ENCODE measurements around the gene USP4. TPM values are rescaled to one million over a fixed set of nuclear protein-coding genes. Genes with fewer than 3 reads are reported as not detected.
A peak's percentile ranks its signal among the peaks of the same experiment; 100 is the strongest.
"Not testable (repeated sequence)": the region's sequence is repeated elsewhere in the genome, so short reads cannot be mapped to it uniquely, and the experiment has no call there.

Gene USP4
- polyA plus RNA-seq, 3 donors = 68.6 to 125 (median 78.9) TPM

DNA sequence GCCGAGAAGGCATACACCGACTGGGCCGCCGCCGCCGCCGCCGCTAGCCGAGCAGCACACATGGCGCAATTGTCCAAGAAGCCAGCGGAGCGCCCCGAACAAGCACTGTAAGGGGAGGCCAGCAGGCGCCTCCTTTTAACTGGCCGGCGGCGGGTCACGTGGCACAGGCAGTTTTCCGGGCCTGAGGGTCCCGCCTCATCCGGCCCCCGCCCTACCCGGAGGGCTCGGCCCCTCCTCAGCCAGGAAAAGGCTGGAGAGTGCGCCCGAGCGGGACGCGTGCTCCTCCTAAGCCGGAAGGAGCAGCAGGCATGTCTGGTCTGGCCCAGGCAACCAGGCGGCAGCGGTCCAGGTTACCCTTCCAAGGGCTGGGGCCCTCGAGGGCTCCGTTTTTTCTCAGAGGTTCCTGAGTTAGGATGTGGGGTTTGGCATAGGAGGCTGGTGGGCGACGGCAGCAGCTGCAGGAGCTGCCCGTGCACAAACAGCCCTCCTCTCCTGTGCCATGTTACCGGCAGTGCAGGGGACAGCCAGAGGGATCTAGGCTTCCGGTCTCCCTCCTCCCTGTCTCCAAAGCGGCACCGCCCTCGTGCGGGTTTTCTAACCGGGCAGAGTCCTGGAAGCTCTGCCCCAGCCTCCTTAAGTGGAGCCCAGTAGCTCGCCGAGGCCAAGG is 18.5 kb upstream of the USP4 start, which contains the start of gene GPX1:
Gene GPX1 (minus strand): TSS at position 137 of the 667 bp plus-strand sequence. CDS start 75 bp downstream, at position 62.
- peak within 1 kb of the TSS; percentile 86 to 94 for H3K27ac ChIP-seq (ENCODE audit: low read depth in 1 of 2, low read length in 2 of 2)
- H3K27me3 ChIP-seq (ENCODE audit: control insufficient read depth in 2 of 2, insufficient read depth in 2 of 2, low read length in 2 of 2) = no peaks in the 10 kb centered on the region
- no peak within 1 kb of the TSS for H2AFZ ChIP-seq (ENCODE audit: insufficient read depth, low read depth, low read length, poor library complexity, severe bottlenecking)
- WGBS (ENCODE audit: insufficient coverage) = under 1% methylated on average over 33 of the region's 46 CpGs
- Mint-ChIP-seq H3K9me3 (peaks cover 0 to 5% (median 0%) of the 10 kb centered on the region in 7 donors), H3K36me3 (peaks cover 61 to 79% of the 10 kb centered on the region in 2 donors), H3K4me1 (peaks cover 45% of the 10 kb centered on the region), H3K27me3 (ENCODE audit: low read depth in 3 of 3) (peaks cover 2% of the 10 kb centered on the region in 3 donors), H3K4me3 (peak within 1 kb of the TSS; percentile 98 to 99), H3K27ac (peak within 1 kb of the TSS; percentile 97 to 99 (median 98))
- intact Hi-C loops (cut with micrococcal nuclease) = loop anchor here in 1 of 2 donors (2.0 to 5.0 kb wide), 2 partner anchors 18 to 54 kb away; partner anchors contain the start of genes RHOA, TCTA and USP4
- peak within 1 kb of the TSS; percentile 87 to 95 (median 93) for H3K4me3 ChIP-seq (replicated peaks in 1 of 3; ENCODE audit: low read depth in 2 of 3, low read length in 3 of 3)
- H3K4me1 ChIP-seq (ENCODE audit: control insufficient read depth in 1 of 2, insufficient read depth in 2 of 2, low read length in 2 of 2) = peaks cover 42 to 58% of the 10 kb centered on the region in 2 donors
- H3K79me2 ChIP-seq (ENCODE audit: insufficient read depth, low read length) = peaks cover 83% of the 10 kb centered on the region
- peak within 1 kb of the TSS; percentile 93 for H3K9ac ChIP-seq (ENCODE audit: insufficient read depth, low read length, poor library complexity, severe bottlenecking)
- H3K4me2 ChIP-seq (replicated peaks; ENCODE audit: extremely low read depth, low read length, poor library complexity, severe bottlenecking) = peak within 1 kb of the TSS; percentile 95
- H4K20me1 ChIP-seq (ENCODE audit: insufficient read depth, low read length) = peaks cover 72% of the 10 kb centered on the region
- peak; percentile 87 to 89 (median 88) for DNase-seq
- H3K9me3 ChIP-seq (replicated peaks in 1 of 2; ENCODE audit: control insufficient read depth in 1 of 2, insufficient read depth in 1 of 2, low read length in 2 of 2) = no peaks in the 10 kb centered on the region
- H3K36me3 ChIP-seq (replicated peaks in 1 of 2; ENCODE audit: control insufficient read depth in 1 of 2, insufficient read depth in 2 of 2, low read length in 2 of 2) = peaks cover 47 to 65% of the 10 kb centered on the region in 2 donors
- TF ChIP-seq, protein P1, sequence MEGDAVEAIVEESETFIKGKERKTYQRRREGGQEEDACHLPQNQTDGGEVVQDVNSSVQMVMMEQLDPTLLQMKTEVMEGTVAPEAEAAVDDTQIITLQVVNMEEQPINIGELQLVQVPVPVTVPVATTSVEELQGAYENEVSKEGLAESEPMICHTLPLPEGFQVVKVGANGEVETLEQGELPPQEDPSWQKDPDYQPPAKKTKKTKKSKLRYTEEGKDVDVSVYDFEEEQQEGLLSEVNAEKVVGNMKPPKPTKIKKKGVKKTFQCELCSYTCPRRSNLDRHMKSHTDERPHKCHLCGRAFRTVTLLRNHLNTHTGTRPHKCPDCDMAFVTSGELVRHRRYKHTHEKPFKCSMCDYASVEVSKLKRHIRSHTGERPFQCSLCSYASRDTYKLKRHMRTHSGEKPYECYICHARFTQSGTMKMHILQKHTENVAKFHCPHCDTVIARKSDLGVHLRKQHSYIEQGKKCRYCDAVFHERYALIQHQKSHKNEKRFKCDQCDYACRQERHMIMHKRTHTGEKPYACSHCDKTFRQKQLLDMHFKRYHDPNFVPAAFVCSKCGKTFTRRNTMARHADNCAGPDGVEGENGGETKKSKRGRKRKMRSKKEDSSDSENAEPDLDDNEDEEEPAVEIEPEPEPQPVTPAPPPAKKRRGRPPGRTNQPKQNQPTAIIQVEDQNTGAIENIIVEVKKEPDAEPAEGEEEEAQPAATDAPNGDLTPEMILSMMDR (IDR thresholded peaks at IDR 0.05) = no peak

DNA sequence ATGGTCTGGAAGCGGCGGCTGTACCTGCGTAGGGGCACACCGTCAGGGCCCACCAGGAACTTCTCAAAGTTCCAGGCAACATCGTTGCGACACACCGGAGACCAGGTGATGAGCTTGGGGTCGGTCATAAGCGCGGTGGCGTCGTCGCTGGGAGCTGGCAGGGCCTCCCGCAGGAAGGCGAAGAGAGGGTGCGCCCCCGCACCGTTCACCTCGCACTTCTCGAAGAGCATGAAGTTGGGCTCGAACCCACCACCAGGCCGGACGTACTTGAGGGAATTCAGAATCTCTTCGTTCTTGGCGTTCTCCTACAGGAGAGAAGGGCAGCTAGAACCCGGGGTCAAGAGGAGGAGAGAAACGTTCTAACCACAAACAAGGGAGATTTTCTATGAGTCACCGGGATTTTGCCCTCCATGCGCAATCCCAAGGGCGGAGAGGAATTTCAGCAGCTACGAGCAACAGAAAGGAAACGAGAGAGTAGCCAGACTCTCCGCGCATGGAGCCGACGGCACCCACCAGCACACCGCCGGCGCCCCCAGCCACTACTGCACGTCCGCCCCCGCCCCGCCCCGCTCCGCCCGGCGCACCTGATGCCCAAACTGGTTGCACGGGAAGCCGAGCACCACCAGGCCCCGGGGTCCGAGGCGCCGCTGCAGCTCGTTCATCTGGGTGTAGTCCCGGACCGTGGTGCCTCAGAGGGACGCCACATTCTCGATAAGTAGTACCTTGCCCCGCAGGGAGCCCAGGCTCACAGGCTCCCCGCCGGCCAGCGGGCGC is 17.8 kb upstream of the USP4 start:
- peak overlapping the region; percentile 87 to 95 (median 93) for H3K4me3 ChIP-seq (replicated peaks in 1 of 3; ENCODE audit: low read depth in 2 of 3, low read length in 3 of 3)
- not testable (repeated sequence) for H3K27me3 Mint-ChIP-seq (ENCODE audit: low read depth in 3 of 3); H2AFZ ChIP-seq (ENCODE audit: insufficient read depth, low read depth, low read length, poor library complexity, severe bottlenecking); H3K27me3 ChIP-seq (ENCODE audit: control insufficient read depth in 2 of 2, insufficient read depth in 2 of 2, low read length in 2 of 2); H3K9me3 Mint-ChIP-seq; H3K9me3 ChIP-seq (replicated peaks in 1 of 2; ENCODE audit: control insufficient read depth in 1 of 2, insufficient read depth in 1 of 2, low read length in 2 of 2)
- Mint-ChIP-seq H3K27ac (peak overlapping the region; percentile 97 to 99 (median 98)), H3K36me3 (peaks cover 60 to 72% of the 10 kb centered on the region in 2 donors), H3K4me3 (peak overlapping the region; percentile 98 to 99), H3K4me1 (peaks cover 51% of the 10 kb centered on the region)
- under 1% methylated on average over 45 of the region's 63 CpGs for WGBS (ENCODE audit: insufficient coverage)
- H3K36me3 ChIP-seq (replicated peaks in 1 of 2; ENCODE audit: control insufficient read depth in 1 of 2, insufficient read depth in 2 of 2, low read length in 2 of 2) = peaks cover 41 to 58% of the 10 kb centered on the region in 2 donors
- H3K4me2 ChIP-seq (replicated peaks; ENCODE audit: extremely low read depth, low read length, poor library complexity, severe bottlenecking) = peak overlapping the region; percentile 95
- peaks cover 65% of the 10 kb centered on the region for H4K20me1 ChIP-seq (ENCODE audit: insufficient read depth, low read length)
- peak overlapping the region; percentile 86 to 94 for H3K27ac ChIP-seq (ENCODE audit: low read depth in 1 of 2, low read length in 2 of 2)
- H3K9ac ChIP-seq (ENCODE audit: insufficient read depth, low read length, poor library complexity, severe bottlenecking) = peak overlapping the region; percentile 93
- H3K4me1 ChIP-seq (ENCODE audit: control insufficient read depth in 1 of 2, insufficient read depth in 2 of 2, low read length in 2 of 2) = peaks cover 48 to 65% of the 10 kb centered on the region in 2 donors
- H3K79me2 ChIP-seq (ENCODE audit: insufficient read depth, low read length) = peaks cover 76% of the 10 kb centered on the region
- peak; percentile 72 to 90 (median 77) for DNase-seq
- intact Hi-C loops (cut with micrococcal nuclease) = loop anchor here (2.0 to 5.0 kb wide), 2 partner anchors 17 to 55 kb away; partner anchors contain the start of genes USP4 (in 2 of the 2), RHOA (in 1 of the 2) and TCTA (in 1 of the 2)

- Histone ChIP-seq H3K4me1 (ENCODE audit: control insufficient read depth in 1 of 2, insufficient read depth in 2 of 2, low read length in 2 of 2) (peaks cover 54 to 71% of the 10 kb centered on the region in 2 donors), H3K4me3 (replicated peaks in 1 of 3; ENCODE audit: low read depth in 2 of 3, low read length in 3 of 3) (peak overlapping the region; percentile 87 to 95 (median 93)), H3K27ac (ENCODE audit: low read depth in 1 of 2, low read length in 2 of 2) (peak overlapping the region; percentile 86 to 94), H4K20me1 (ENCODE audit: insufficient read depth, low read length) (peaks cover 59% of the 10 kb centered on the region), H3K79me2 (ENCODE audit: insufficient read depth, low read length) (peaks cover 71% of the 10 kb centered on the region), H3K4me2 (replicated peaks; ENCODE audit: extremely low read depth, low read length, poor library complexity, severe bottlenecking) (peak overlapping the region; percentile 95), H3K9ac (ENCODE audit: insufficient read depth, low read length, poor library complexity, severe bottlenecking) (peak overlapping the region; percentile 93), H3K36me3 (replicated peaks in 1 of 2; ENCODE audit: control insufficient read depth in 1 of 2, insufficient read depth in 2 of 2, low read length in 2 of 2) (peaks cover 36 to 53% of the 10 kb centered on the region in 2 donors)
- WGBS (ENCODE audit: insufficient coverage) = 0% methylated on average over 2 of the region's 10 CpGs
- H3K27me3 ChIP-seq (ENCODE audit: control insufficient read depth in 2 of 2, insufficient read depth in 2 of 2, low read length in 2 of 2); H3K9me3 ChIP-seq (replicated peaks in 1 of 2; ENCODE audit: control insufficient read depth in 1 of 2, insufficient read depth in 1 of 2, low read length in 2 of 2); H3K9me3 Mint-ChIP-seq; H2AFZ ChIP-seq (ENCODE audit: insufficient read depth, low read depth, low read length, poor library complexity, severe bottlenecking); H3K27me3 Mint-ChIP-seq (ENCODE audit: low read depth in 3 of 3): not testable (repeated sequence)
- Mint-ChIP-seq H3K4me3 (peak overlapping the region; percentile 98 to 99), H3K4me1 (peaks cover 53% of the 10 kb centered on the region), H3K36me3 (peaks cover 54 to 66% of the 10 kb centered on the region in 2 donors), H3K27ac (peak overlapping the region; percentile 97 to 99 (median 98))
- peak in 1 of 3 donors; percentile 44 for DNase-seq
- intact Hi-C loops (cut with micrococcal nuclease) = loop anchor here (2.0 to 5.0 kb wide), 2 partner anchors 16 to 55 kb away; partner anchors contain the start of genes RHOA (in 1 of the 2), TCTA (in 1 of the 2) and USP4 (in 1 of the 2)
These were observed 17.2 kb upstream of the USP4 start for GRCh38 chr3:49357095-49357442.

Data from CD14-positive monocyte (primary cell).